SH-SY5Y (cell line): Measurements from ENCODE around the gene ANKS6.

Source experiments
- GATA2 ChIP-seq: IDR thresholded peaks from 2 replicates; pipeline ENCODE4 v1.6.1; 2011; ENCODE audit warnings: mild to moderate bottlenecking, low read depth, low read length
- GATA3 ChIP-seq: IDR thresholded peaks from 2 replicates; pipeline ENCODE4 v1.6.1; 2011; ENCODE audit warnings: low read depth, mild to moderate bottlenecking, low read length, moderate library complexity

The ANKS6 gene

DNA sequence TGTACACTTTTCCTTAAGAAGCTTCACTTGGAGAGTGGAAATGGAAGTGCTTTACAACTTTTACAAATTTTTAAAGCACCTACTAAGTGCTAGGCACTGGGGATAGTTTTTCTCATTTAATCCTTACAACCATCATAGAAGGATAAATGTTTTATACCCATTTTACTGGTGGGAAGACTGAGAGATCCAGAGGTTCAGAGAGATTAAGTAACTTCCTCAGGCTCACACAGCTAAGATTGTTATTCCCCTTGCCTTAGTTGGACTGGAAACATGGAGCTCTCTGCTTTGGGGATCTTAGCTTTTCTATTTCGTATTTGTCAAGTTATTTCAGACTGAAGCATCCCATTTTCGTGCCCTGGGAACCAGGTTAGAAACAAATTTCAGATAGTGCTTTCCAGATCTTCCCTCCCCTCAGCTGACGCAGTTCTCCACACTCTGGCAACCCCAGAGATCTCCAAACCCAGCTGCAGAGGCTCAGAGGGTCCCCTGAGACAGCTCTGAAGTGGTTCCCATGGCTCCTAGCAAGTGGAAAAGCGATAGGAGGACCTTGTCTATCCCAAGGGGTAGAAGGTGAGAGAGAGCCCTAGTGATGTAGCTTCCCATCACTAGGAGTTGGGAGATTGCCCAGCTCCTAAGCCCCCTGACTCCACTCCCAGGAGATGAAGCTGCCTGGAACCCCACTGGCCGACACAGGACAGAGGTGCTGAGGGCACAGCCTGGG, 71.4 kb downstream of the ANKS6 start:
- no peak for TF ChIP-seq GATA2
- no peak for TF ChIP-seq GATA3

DNA sequence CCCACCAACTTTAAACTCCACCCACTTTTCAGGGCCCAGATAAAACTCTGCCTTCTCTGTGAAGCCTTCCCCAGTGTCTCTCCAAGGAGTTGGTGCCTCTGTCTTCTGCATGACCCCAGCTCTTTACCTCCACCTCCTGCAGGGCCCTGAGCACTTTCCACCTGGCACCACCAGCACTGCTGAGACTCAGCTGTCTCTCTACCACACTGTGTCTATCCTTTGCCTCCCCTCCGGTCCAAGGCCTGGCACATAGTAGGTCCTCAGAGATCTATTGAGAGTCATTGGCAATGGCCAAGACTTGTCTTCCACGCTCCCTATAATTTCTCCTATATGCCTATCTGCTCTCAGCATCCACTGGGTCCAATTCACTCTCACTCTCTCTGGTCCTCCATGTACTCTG, 74.7 kb downstream of the ANKS6 start:
- TF ChIP-seq GATA3 (no peak), GATA2 (no peak)

DNA sequence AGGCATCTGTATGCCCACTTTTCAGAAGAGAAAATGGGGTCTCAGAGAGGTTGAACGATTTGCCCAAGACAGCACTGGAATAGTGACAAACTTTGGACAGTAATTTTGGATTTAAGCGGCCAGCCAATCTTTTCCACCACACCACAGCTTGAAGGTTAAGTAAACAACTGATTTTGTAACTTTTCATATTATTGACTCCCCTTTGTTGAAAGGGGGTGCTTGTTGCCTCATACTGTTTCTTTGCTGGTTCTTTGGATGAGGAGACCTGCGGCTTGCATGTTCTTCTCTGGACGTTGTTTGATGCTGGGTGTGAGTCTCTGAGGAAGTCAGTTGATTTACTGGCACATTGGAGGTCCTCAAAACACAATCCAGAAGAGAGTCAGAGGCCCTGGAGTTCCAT, 76.0 kb downstream of the ANKS6 start:
- TF ChIP-seq GATA3, result no peak
- TF ChIP-seq GATA2, result no peak

DNA sequence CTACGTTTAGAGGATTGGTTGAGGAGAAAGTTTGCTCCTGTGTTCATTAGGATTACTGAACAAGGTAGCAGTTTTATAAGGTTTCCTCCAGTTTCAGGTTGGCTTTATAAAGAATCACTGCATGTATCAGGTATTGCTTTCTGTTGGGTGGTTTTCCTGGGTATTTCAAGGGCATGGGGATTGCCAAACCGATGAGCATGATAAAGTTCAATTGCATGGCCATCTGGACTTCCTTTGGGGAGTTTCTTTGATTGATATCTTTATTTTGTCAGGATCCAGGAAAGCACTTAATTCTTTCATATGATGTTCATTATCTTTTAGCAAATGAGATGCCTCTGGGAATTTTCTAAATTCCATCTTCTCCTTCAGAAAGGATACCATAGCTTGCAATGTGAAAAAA, 77.3 kb downstream of the ANKS6 start:
- peak; percentile 78; the same call in 1 of the 2 replicates for TF ChIP-seq GATA2
- peak; percentile 85 for TF ChIP-seq GATA3

DNA sequence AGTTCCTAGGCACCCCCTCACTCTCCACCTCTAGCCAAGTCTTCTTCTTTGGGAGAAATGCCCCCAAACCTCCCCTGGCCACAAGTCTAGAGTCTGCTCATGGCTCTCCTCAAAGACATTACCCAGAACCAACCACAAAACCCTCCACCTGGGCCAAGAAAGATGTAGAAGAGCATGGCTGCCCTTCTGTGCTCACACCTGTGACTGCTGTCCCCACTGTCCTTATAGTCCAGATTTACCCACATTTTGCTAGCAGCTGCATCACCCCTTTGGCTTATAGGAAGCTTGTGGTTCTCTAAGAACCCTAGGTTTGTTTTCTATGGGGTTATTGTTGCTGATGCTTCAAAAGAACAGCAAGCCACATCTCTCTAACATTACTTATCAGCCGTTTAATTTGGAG, 81.5 kb downstream of the ANKS6 start:
- TF ChIP-seq GATA2 (no peak), GATA3 (no peak)

DNA sequence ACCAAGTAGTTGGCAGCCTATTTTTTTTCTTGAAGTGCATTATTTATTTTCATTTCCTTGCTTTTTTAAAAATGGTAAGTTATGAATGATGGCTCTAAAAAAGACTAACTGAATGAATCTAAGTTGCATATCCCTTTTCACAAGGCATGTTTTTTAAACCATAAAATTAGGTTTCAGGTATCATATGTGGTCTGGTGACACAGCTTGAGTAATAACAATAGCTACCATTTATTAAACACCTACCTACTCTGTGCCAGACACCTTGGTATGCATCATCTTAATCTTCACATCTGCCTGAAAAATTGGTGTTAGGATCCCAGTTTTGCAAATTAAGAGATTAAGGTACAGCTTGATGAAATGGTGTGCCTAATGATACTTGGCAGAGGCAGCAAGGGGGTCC, 83.4 kb downstream of the ANKS6 start:
- no peak for TF ChIP-seq GATA3
- no peak for TF ChIP-seq GATA2

DNA sequence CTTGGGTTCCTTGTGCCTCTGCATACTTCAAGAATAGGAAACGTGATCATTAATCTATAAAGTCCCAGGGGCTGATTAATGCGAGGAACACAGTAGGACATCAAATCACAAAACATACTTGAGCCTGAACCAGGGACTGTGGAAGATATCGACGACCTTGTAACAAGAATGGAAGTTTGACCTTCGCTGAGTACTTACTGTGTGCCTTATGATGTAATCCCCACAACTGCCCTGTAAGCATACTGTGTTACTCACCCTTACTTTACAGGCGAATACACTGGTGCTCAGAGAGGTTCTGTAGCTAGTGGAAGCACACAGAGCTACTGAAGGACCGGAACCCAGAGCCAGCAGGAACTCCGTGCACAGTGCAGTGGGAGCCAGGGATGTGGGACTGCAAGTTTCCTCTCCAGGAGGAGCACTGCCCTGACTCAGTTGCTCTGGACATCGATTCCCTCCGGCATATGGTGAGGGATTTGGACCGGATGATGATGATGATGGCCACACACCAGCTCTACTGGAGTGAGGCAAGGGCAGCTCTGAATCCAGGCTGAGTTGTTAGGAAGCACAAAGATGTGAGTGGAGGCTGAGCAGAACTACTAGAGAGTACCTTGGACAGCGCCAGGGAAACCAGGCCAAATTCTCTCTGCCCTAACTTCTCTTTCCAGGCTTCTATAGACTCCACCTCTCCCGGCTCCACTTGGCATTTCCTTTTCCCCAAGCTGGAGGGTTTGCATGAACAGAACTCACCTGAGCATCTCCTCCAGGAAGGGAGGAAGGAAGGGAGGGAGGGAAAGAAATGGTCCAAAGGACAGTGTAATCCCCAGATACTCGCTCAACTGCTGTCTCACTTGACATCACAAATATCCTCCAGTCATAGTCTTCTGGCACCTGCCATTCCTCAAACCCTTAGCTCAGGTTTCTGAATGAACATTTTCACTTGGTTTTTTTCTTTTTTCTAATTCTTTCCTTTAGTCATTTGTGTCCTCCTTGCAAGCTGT, 86.1 kb downstream of the ANKS6 start:
- TF ChIP-seq GATA3, result no peak
- no peak for TF ChIP-seq GATA2

DNA sequence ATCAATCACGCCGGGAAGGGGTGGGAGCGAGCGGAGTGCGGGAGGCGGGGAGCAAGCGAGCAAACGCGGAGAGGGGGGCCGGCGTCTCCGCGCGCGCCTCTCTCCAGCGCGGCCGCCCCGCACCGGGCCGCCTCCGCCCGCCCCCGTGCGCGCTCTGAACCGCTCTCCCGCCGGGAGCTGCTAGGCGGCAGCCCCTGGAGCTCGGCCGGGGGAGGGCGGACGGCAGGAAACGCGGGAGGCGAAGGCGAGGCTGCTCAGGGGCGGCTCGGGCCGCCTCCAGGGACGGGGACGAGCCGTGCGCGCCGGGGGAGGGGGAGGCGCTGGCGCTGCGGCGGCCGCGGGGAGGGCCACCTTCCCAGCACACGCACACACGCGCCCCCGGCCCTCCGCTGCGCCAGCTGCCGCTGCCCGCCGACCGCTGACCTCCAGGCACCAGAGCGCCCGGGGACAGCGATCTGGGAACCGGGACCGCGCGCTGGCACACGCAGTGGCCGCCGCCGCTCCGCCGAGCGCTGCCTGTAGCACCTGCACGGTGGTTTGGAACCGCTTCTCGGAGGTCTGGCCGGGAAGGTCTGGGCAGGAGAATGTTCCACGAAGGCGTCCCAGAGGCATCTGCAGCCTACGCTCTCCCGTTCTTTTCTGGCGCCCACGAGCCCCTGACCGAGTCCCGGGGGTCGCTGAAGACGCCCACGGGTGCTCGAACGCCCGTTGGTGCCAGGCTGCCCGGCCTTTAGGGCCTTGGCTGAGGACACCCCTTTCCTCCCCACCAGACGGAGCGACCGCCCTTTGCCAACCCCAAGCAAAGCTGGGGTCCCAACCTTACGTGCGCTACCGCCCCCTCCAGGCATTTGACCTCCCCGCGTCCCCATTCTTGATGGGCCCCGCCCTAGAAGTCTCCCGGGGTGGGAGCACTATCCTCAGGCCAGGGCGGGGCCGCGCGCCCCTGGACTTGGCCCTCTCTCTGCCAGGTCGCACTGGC, 87.1 kb downstream of the ANKS6 start, which contains the start of gene GABBR2:
TSS of gene GABBR2 (minus strand) at position 3 of the 979 bp plus-strand sequence. CDS start 198 bp downstream, outside the sequence.
- no peak for TF ChIP-seq GATA2
- TF ChIP-seq GATA3, result no peak

DNA sequence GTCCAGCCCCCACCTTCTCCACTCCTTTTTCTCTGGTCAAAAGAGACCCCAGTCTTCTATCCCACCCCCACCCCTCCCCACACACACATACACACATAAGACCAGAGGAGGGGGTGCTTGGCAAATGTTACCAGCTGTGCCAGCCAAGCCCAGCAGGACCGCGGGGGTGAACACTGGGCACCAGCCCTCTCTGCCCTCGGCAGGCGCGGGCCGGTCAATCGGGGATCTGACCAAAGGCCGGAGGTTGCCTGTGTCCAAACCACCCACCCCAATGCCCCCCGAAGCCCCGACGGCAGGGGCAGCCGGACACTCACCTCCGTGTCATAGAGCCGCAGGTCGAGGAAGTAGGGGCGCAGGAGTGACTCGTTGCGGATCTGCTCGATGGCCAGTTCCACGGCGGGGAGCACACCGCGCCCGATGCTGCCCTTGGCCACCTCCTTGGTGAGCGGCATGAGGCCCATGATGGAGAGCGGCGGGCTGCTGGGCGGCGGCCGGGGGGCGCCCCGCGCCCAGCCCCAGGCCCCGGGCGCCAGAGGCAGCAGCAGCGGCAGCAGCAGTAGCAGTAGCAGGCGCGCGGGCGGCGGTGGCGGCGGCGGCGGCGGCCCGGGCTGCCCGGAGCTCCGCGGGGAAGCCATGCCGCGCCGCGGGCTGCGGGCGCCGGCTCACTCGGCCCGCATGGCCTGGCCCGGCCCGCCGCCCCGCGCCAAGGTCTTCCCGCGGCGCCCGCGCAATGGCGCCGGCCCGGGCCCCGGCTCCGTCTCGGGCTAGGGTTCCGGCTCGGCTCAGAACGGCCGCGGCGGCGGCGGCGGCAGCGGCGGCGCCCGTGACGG, 88.0 kb downstream of the ANKS6 start:
- TF ChIP-seq GATA3 (no peak), GATA2 (no peak)

DNA sequence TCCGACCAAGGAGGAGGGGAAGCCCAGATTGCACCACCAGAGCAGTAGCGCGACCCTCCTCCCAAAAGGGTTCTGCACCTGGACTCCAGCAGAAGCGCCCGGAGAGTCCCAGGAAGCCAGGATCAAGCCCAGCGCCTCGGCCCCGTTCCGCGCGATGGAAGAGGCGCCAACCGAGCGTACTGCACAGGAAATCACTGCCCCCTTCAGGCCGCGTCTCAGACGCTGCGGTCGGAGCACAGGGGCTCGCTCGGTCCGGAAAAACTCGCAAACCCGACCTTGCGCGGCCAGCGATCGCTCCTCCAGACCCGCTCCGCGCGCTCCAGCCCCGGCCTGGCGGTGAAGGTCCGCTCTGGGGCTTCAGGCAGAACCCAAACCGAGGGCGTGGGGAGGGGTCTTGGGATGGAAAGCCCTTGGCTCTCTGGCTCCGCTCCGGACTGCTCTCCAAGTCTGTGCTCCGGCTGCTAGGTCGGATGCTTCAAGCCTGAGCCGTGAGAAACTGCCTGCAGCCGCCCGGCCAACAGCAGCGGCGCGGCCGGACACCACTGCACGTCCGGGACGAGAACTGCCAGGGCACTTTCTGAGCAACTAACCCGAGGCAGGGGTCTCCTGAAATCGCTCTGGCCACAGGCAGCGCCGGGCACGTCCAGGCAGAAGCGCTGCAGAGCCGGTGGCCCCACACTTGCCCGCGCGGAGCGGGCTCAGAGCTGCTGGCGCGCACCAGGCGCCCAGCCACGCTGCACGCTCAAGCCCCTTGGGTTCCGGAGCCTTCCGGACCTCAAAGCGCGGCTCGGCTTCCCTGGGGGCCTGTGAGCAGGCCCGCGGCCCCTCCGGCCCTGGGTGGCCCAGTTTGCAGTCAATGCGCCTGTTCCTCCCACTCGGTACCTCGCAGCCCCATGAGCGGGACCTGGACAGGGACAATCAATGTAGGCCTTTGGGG, 88.9 kb downstream of the ANKS6 start:
- TF ChIP-seq GATA2 (0 out of 2 replicates have a peak, but pooled peaks have one; percentile 18), GATA3 (no peak)

DNA sequence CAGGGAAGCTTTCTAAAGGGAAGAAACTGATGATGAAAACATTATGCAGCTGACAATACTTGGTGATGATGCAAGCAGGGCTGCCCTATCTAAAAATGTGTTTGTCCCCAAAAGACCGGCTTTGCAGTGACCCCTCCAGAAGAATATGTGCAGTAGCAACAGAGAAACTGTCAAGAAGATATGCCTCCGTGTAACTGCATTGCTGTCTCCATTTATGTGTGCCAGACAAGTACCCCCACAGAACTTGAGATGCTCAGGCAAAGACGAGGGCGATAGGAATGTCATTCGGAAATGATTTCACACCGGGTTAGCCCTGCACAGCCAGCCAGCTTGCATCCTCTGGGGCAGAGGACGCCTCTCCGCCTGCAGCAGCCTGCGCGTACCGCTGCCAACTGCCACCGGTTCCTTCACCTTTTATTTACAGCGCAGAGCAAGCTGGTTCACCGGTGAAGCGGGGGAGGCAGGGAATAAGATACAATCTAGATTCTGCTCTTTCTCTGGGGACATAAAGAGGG, 89.6 kb downstream of the ANKS6 start:
- TF ChIP-seq GATA3 (no peak), GATA2 (no peak)

DNA sequence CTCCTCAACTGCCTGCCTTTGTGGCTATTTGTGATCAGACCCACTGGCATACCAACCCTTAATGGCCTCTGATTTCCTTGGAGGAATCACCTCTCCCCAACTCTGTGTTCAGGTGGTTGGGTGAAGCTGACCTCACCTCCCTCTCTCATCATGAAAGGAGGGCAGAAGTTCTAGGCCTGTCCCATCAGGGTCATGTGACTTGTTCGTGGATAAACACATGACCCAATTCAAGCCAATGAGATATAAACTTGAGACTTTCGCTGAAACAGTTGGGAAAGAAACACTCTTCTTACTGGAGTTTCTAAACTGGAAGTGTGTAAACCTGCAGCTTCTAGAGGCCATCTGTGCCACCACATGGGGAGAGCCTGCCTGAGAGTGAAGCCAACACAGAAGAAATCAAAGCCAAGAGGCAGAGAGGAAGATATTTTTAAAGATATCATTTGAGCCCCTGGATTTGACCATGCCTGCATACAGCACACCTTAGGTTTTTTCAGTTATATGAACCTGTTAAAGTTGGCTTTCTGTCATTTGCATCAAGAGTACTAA, 93.4 kb downstream of the ANKS6 start:
- TF ChIP-seq GATA2, result no peak
- TF ChIP-seq GATA3, result no peak

DNA sequence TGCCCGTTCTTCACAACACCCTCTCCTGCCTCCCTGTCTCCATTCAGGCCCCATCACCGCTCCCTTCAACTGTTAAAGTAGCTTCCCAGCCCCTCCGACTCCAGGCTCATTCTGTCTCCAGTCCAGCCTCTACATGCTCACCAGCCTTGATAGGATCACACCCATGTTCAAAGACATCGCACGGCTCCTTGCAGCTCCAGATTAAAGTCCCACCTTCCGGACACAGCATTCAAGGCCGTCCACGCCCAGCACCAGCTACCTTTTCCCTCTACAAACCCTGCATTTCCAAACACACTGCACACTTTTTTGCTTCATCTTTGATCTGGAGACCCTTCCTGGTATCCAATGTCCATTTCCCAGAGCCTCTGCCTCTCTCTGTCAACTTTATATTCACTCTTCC, 94.0 kb downstream of the ANKS6 start:
- TF ChIP-seq GATA2 (no peak), GATA3 (no peak)
